AG04450 (cell line): ENCODE measurements around the gene VILL. TPM values are rescaled to one million over a fixed set of nuclear protein-coding genes. Genes with fewer than 3 reads are reported as not detected.
"Not testable (repeated sequence)": the region's sequence is repeated elsewhere in the genome, so short reads cannot be mapped to it uniquely, and the experiment has no call there.

ENCODE experiments used
- CTCF ChIA-PET: fragments of 300-600, 350-600 bp; formaldehyde crosslinking; extraction: SDS; loops from one replicate; lab custom pipeline; 2022; ENCODE audit warnings: antibody characterized with exemption, inconsistent platforms; lab: Charles Lee
- POLR2A ChIA-PET: fragments of 350-600 bp; formaldehyde crosslinking; extraction: SDS; loops from one replicate; lab custom pipeline; 2021; ENCODE audit warnings: antibody characterized with exemption, inconsistent platforms; lab: Yijun Ruan, JAX
- DNase-seq: peaks from one replicate; pipeline ENCODE4 v3.0.0-alpha.2; 2011; ENCODE audit warnings: low read depth, low spot score
- H3K27ac ChIP-seq: one replicate; pipeline ENCODE4 v1.5.1; 2012; ENCODE audit warnings: low read depth, low read length, control low read depth
- H3K27me3 ChIP-seq: one replicate; pipeline ENCODE4 v1.6.0; 2012; ENCODE audit warnings: low read length; ENCODE audit not compliant: control insufficient read depth, insufficient read depth
- H3K4me3 ChIP-seq: 2 replicates; pipeline ENCODE4 v1.5.1; 2011; ENCODE audit warnings: mild to moderate bottlenecking, low read depth, low read length, control low read depth
- H3K9me3 ChIP-seq: 2 replicates; pipeline ENCODE4 v1.5.1; 2012; ENCODE audit warnings: low read length; ENCODE audit not compliant: control insufficient read depth, insufficient read depth
- CTCF ChIP-seq: IDR thresholded peaks from 2 replicates; pipeline ENCODE4 v1.5.1; 2011; ENCODE audit warnings: low read depth, low read length, control low read depth, inconsistent platforms
- polyA plus RNA-seq: library from polyadenylated mRNA; depleted of rRNA; stranded (reverse); fragments of >200 nt; gene quantifications from 2 replicates; pipeline ENCODE4 v1.2.3, GENCODE V29; 2011

VILL gene
- polyA plus RNA-seq, 1 experiment: 2.6 TPM

DNA sequence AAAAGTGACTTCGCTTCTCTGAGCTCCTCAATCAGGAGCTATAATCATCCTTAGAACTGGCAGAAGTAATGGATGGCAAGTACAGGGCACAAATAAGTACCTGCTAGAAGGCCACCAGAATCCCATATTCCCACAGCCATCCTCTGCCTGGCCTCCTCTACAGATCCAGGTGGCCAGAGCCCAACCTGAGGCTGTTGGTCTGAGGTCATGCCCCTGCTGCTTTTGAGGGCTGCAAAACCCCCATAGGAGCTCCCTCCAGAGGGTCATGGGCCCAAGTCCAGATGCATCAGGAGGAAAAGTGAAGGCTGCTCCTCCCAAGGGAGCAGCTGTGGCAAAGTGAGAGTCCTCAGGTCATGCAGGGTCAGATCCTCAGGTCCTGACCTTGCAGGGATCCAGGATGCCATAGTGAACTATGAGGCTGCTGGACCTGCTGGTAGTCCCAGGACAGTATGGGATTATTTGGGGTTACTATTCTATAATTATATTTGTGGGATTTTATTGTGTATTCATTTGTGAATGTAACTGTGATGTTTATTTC lies 41.8 kb downstream of the VILL start:
- CTCF ChIA-PET: no interaction called here

GRCh38 chr3:38033586-38033985 lies 43.0 kb downstream of the VILL start:
- H3K27ac ChIP-seq, H3K4me3 ChIP-seq, CTCF ChIA-PET, H3K27me3 ChIP-seq, H3K9me3 ChIP-seq, POLR2A ChIA-PET, DNase-seq: not testable (repeated sequence)

More for the DNA sequence above, 41.8 kb downstream of the VILL start:
- no peaks in the 10 kb centered on the region; the same call in 1 of the 2 replicates for H3K9me3 ChIP-seq
- no peak for DNase-seq
- H3K27me3 ChIP-seq: no peaks in the 10 kb centered on the region
- POLR2A ChIA-PET: interaction anchor here (0.8 kb wide), 1 partner anchor 38 kb away, joined by 9 read pairs; no protein-coding TSS in a partner anchor
- H3K4me3 ChIP-seq: no peak overlapping the region
- no peak overlapping the region for H3K27ac ChIP-seq
- no peak for TF ChIP-seq CTCF

DNA sequence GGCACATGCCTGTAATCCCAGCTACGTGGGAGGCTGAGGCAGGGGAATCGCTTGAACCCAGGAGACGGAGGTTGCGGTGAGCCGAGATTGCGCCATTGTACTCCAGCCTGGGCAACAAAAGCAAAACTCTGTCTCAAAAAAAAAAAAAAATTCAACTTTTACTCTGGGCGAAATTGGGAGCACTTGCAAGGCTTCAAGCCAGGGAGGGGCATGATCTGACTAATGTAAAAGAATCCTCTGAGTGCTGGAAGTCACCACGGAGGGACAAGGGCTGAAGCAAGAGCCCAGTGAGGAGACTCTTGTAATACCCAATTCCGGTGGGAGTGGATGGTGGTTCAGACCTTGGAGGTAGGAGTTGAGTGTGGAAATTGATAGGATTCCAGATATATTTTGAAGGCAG lies 43.7 kb downstream of the VILL start:
- CTCF ChIA-PET, POLR2A ChIA-PET, DNase-seq, H3K27ac ChIP-seq, H3K4me3 ChIP-seq, H3K9me3 ChIP-seq, H3K27me3 ChIP-seq: not testable (repeated sequence)

DNA sequence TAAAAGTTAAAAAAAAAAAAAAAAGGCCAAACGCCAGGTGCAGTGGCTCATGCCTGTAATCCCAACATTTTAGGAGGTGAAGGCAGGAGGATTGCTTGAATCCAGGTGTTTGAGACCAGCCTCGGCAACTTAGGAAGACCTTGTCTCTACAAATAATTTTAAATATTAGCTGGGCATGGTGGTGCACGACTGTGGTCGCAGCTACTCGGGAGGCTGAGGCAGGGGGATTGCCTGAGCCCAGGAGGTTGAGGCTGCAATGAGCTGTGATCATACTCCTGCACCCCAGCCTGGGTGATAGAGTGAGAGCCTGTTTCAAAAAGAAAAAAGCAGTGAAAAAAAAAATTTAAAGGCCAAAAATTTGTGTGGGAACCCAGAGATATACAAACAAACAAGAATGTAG lies 45.7 kb downstream of the VILL start:
- CTCF ChIA-PET: no interaction called here
- no peak for DNase-seq
- no peaks in the 10 kb centered on the region for H3K9me3 ChIP-seq
- no peak overlapping the region for H3K4me3 ChIP-seq
- H3K27ac ChIP-seq: no peak overlapping the region
- no peaks in the 10 kb centered on the region for H3K27me3 ChIP-seq
- POLR2A ChIA-PET: no interaction called here
- TF ChIP-seq CTCF: no peak

DNA sequence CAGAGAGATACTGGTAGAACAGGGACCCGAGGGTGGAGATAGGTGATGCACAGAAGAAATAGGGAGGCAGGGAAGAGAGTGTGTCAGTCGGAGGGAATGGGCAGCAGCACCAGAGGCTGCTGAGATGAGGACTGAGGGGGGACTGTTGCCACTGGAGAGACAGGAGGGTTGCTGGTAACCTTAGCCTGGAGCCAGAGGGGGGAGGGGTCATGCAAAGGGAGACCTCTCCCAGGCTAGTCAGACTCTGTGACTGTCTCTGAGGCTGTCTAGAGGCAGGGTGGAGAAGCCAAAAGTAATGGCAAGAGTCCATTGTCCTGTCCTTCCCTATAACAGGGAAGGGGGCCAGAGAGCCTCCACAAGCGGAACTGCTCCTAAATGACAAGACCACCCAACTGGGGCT lies 46.3 kb downstream of the VILL start:
- ChIA-PET POLR2A (no interaction called here), CTCF (interaction anchor here (0.5 kb wide), 1 partner anchor 24 kb away, joined by 4 read pairs; no protein-coding TSS in a partner anchor)
- Histone ChIP-seq H3K27ac (no peak overlapping the region), H3K9me3 (no peaks in the 10 kb centered on the region), H3K27me3 (no peaks in the 10 kb centered on the region), H3K4me3 (no peak overlapping the region)
- no peak for TF ChIP-seq CTCF
- no peak for DNase-seq

DNA sequence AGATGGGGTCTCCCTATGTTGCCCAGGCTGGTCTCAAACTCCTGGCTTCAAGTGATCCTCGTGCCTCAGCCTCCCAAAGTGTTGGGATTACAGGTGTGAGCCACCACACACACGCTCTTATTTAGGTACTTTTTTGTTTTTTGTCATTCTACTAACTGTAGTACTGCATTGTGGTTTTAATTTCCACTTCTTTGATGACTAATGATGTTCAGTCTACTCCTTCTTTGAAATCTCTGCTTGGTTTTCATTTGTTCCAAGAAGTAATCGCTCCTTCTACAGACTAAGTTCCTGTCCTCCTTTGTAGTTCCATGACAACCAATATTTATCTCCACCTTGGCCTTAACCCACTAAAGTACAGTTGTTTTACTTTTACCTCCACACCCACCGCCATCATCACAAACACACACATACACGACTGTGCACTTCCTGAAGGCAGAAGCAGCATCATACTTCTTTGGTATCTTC lies 47.9 kb downstream of the VILL start:
- no peak overlapping the region for H3K27ac ChIP-seq
- no peak for DNase-seq
- ChIA-PET CTCF (interaction anchor here (0.9 kb wide), 1 partner anchor 183 kb away, joined by 3 read pairs; no protein-coding TSS in a partner anchor), POLR2A (interaction anchor here (1.0 kb wide), 1 partner anchor 458 kb away, joined by 5 read pairs; the partner anchor contains the start of gene EXOG)
- no peaks in the 10 kb centered on the region for H3K9me3 ChIP-seq
- H3K27me3 ChIP-seq: no peaks in the 10 kb centered on the region
- no peak for TF ChIP-seq CTCF
- H3K4me3 ChIP-seq: no peak overlapping the region
